Stomach smooth muscle (tissue), 2 donors: Measurements from ENCODE around the gene ACBD6.

Experiments used
- H3K27ac ChIP-seq: one replicate; pipeline ENCODE4 v1.7.0; 2013; ENCODE audit warnings: mild to moderate bottlenecking, low read length, inconsistent platforms
- H3K27me3 ChIP-seq, 2 donors: one replicate each; pipeline ENCODE4 v1.7.0; 2013; ENCODE audit warnings: low read length in 2 of 2; ENCODE audit not compliant: insufficient read depth in 2 of 2, control insufficient read depth in 1 of 2
- H3K36me3 ChIP-seq, 2 donors: one replicate each; pipeline ENCODE4 v1.7.0; 2013; ENCODE audit warnings: low read length in 2 of 2; ENCODE audit not compliant: control insufficient read depth in 2 of 2, insufficient read depth in 2 of 2
- H3K4me1 ChIP-seq: one replicate; pipeline ENCODE4 v1.7.0; 2013; ENCODE audit warnings: low read length; ENCODE audit not compliant: control insufficient read depth, insufficient read depth
- H3K4me3 ChIP-seq, 2 donors: one replicate each; pipeline ENCODE4 v1.7.0; 2013; ENCODE audit warnings: low read length in 2 of 2
- H3K9ac ChIP-seq, 2 donors: one replicate each; pipeline ENCODE4 v1.7.0; 2013; ENCODE audit warnings: low read length in 2 of 2, mild to moderate bottlenecking in 1 of 2
- H3K9me3 ChIP-seq, 2 donors: one replicate each; pipeline ENCODE4 v1.7.0; 2013; ENCODE audit warnings: low read length in 2 of 2; ENCODE audit not compliant: control insufficient read depth in 2 of 2
- donor health status: healthy.
- donor health status: Pancreatic carcinoma.

ACBD6 gene

DNA sequence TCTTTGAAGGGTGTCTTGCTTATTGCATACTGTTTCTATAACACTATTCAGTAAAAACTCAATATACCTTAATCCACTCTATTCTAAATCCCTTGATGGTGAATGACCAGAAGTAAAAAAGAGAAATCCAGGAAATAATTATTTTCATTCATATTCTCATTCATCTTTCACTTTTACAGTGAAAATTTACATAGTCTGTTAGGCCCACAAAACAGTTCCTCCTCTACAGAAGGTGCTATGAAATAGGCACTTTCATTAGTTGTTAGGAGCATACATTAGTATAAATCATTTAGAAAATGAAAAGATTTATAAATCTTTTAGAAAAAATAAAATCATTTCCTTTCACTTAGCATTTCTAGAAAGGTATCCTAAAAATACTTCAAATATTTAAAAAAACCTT is 157.2 kb downstream of the ACBD6 start:
- no peaks in the 10 kb centered on the region for H3K27me3 ChIP-seq
- no peaks in the 10 kb centered on the region for H3K36me3 ChIP-seq
- no peaks in the 10 kb centered on the region for H3K9me3 ChIP-seq
- no peak overlapping the region for H3K4me3 ChIP-seq
- no peaks in the 10 kb centered on the region for H3K4me1 ChIP-seq
- no peak overlapping the region for H3K9ac ChIP-seq
- H3K27ac ChIP-seq: no peak overlapping the region

DNA sequence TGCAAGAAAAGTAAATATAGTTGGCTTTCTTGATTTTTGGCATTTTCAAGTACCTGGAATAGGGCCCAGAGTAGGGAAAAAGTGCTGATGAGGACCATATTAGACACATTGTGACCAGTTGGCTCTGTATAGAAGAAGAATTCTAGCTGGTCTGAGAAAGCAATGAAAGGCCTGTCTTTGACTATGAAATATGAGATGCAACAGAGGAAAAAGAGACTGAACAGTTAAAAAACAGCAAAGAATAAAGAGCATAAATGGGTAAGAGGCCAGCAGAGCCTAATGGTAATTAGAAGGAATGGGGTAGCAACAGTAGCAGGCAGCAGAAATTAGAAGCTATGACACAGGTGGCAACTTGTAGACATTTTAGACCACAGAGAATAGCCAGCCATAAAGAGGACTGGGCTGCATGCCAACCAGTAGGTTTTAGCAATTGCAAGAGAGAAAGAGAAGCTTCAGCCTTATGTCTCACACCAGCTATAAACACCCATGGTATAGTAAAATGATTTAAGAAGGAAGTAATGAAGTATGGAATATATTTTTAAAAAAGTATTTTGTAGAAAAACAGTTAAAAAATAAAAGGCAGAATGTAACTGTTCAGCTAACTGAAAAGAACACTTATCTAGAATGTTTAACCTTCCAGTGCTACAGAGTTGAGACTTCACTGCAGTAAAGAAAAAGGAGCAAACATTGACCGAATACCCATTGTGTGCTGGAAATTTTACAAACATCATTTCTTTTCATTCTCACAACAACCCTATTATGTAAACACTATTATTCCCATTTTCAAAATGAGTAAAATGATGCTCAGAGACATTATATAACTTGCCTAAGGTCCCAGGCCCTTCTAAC is 158.2 kb downstream of the ACBD6 start:
- Histone ChIP-seq H3K9me3 (no peaks in the 10 kb centered on the region), H3K4me1 (no peaks in the 10 kb centered on the region), H3K9ac (no peak overlapping the region), H3K36me3 (no peaks in the 10 kb centered on the region), H3K4me3 (no peak overlapping the region), H3K27ac (no peak overlapping the region), H3K27me3 (no peaks in the 10 kb centered on the region)

DNA sequence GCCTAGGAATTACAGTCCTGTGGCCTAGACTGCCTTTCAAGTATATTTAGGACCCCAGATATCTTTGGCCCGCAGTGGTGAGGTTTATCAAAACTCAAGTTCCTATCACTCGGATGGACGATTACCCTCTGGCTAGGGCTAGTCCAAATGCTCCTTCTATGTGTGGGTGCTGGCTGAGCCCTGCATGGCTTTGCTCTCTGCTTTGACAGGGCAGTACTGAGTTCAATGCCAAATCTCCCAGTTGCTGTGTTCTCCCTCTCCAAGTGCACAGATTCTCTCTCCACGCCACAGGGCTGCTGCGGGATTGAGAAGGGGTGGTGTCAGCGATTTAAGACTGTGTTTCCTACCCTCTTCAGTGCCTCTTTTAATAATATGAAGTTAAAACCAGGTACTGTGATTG is 175.3 kb downstream of the ACBD6 start:
- H3K4me3 ChIP-seq: no peak overlapping the region

DNA sequence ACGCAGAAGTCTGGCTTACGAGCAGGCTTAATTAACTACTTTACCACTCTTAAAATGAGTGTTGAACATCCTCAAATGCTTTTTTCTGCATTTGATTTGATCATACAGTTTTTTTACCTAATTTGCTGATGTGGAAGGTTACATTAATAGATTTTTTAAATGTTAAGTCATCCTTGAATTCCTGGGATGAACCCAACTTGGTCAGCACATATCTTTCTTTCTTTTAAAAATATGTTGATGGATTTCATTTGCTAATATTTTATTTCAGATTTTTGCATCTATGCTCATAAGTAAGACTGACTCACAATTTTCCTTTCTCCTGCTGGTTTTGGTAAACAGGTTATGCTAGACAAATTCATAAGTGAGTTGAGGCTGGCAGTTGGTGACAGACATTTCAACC is 189.5 kb downstream of the ACBD6 start:
- peaks cover 0 to 3% of the 10 kb centered on the region in 2 donors for H3K36me3 ChIP-seq
- no peaks in the 10 kb centered on the region for H3K4me1 ChIP-seq
- no peaks in the 10 kb centered on the region for H3K27me3 ChIP-seq
- no peaks in the 10 kb centered on the region for H3K9me3 ChIP-seq
- no peak overlapping the region for H3K4me3 ChIP-seq
- no peak overlapping the region for H3K9ac ChIP-seq
- no peak overlapping the region for H3K27ac ChIP-seq

More for the DNA sequence above, 175.3 kb downstream of the ACBD6 start:
- Histone ChIP-seq H3K27me3 (no peaks in the 10 kb centered on the region), H3K36me3 (no peaks in the 10 kb centered on the region), H3K27ac (no peak overlapping the region), H3K9ac (no peak overlapping the region), H3K4me1 (no peaks in the 10 kb centered on the region), H3K9me3 (no peaks in the 10 kb centered on the region)

DNA sequence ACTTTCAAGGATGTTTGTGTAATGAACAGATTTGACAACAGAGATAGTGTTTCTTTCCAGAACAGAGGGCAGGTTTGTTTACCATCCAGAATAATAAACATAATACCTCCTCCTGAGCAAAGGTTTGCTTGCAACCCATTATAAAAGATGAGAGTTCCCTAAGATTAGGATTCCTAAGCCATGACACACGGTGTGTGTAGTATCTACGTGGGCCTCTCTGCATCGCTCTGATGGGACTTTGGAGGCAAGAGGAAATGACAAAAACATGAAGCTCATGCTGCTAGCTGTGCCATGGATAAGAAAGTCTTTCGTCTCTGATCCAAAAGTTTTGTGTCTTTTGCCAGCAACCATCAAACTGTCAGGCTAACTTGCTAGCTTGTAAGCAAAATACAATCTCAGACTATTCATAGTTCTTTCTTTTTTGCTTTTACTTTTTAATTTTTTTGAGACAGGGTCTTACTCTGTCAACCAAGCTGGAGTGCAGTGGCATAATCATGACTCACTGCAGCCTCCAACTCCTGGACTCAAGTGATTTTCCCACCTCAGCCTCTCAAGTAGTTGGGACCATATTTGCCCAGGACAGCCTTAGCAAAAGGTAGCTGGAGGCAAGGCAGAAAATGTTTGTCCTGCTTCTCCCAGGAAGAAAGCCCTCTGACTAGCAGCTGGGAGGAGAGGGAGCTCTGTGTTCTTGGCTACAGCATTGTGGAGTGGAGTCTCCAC is 191.2 kb downstream of the ACBD6 start:
- Histone ChIP-seq H3K27me3 (no peaks in the 10 kb centered on the region), H3K9me3 (no peaks in the 10 kb centered on the region), H3K9ac (no peak overlapping the region), H3K36me3 (peaks cover 0 to 3% of the 10 kb centered on the region in 2 donors), H3K4me3 (no peak overlapping the region), H3K4me1 (no peaks in the 10 kb centered on the region), H3K27ac (no peak overlapping the region)

DNA sequence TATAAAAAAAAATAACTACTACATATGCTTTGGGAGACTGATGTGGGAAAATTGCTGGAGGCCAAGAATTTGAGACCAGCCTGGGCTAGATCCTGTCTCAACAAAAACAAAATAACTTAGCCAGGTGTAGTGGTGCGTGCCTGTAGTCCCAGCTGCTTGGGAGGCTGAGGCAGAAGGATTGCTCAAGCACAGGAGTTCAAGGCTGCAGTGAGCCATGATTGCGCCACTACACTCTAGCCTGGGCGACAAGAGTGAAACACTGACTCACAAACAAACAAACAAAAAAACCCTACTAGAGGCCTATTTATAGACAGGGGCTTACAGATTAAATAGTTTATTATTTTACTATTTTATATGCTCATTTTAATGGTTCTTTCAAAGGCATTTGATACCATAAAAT is 192.3 kb downstream of the ACBD6 start:
- no peak overlapping the region for H3K9ac ChIP-seq
- no peak overlapping the region for H3K4me3 ChIP-seq
- H3K27me3 ChIP-seq: no peaks in the 10 kb centered on the region
- H3K36me3 ChIP-seq: peaks cover 0 to 3% of the 10 kb centered on the region in 2 donors
- H3K4me1 ChIP-seq: no peaks in the 10 kb centered on the region
- no peaks in the 10 kb centered on the region for H3K9me3 ChIP-seq
- H3K27ac ChIP-seq: no peak overlapping the region

DNA sequence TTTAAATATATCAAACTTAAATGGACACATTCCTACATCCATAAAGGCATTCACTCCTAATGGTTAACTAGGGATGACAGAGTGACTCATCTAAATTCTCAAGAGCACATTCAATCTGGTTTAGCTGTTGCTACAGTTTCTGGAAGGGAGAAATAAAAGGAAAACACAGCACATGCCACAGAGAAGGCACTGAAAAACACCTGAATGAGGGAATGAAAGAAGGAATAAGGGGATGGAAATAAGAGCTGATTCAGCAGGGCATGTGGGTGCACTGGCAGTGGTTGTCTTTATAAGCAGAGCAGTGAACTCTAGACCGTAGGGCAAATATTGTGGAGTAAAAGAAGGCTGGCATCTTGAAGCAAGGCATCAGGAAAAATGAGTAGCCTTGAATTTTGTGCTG is 193.0 kb downstream of the ACBD6 start:
- no peaks in the 10 kb centered on the region for H3K27me3 ChIP-seq
- no peak overlapping the region for H3K9ac ChIP-seq
- H3K36me3 ChIP-seq: peaks cover 0 to 3% of the 10 kb centered on the region in 2 donors
- H3K4me1 ChIP-seq: no peaks in the 10 kb centered on the region
- H3K9me3 ChIP-seq: no peaks in the 10 kb centered on the region
- no peak overlapping the region for H3K27ac ChIP-seq
- H3K4me3 ChIP-seq: no peak overlapping the region

DNA sequence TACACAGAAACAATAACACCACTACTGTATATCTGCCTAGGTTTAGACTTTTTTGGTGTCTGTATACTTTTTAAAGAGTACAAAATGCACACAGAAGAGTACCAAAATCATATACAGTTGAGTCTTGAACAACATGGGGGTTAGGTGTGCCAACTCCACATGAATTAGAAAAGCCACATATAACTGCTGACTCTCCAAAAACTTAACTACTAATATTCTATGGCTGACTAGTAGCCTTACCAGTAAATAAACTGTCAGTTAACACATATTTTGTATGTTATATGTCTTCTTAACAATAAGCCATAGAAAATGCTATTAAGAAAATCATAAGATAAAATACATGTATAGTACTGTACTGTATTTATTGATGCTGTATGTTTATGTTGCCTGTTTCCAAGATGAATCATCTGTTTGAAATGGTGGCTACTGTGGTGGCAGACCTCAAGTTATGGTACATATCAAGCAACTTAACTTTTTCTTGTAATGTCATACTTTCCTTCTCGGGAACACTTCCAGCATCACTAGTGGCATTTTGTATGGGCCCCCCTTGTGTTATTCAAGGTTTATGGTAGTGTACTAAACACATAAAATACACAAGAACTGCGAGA is 201.1 kb downstream of the ACBD6 start:
- Histone ChIP-seq H3K36me3 (no peaks in the 10 kb centered on the region), H3K27ac (no peak overlapping the region), H3K9ac (no peak overlapping the region)

DNA sequence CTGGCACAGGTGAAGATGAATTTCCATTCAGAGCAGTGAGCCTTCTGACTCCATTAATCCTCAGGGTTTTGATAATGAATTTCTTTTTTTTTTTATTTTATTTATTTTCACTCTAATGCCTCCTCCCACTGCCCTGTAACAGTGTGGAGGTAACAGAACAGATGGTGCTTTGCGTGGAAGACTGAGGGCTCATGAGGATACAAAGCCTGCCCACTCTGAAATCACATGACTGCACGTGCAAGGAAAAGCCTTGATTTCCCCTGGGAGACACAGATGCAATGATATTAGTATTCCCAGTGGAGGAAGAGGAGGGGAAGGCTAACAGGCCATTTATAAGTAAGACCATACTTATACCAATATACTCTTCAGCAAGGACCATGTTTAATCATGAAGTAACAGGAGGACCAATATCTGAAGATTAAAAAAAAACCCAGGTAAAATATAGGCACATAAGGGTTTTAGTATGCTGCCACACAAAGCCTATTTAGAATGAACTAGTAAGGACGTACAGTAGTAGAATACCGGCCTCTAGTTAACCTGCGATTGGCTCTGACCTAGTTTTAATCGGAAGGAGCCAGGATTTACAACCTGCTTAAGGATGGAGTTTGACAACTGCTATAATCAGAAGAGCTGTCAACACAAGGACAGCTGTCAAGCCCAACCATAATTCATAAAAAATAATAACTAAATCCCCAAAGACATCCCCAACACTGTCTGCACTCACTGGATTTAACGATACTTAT is 202.7 kb downstream of the ACBD6 start:
- Histone ChIP-seq H3K36me3 (no peaks in the 10 kb centered on the region), H3K4me3 (no peak overlapping the region), H3K9ac (no peak overlapping the region), H3K27ac (no peak overlapping the region), H3K4me1 (no peaks in the 10 kb centered on the region), H3K27me3 (no peaks in the 10 kb centered on the region), H3K9me3 (no peaks in the 10 kb centered on the region)

More for the DNA sequence above, 201.1 kb downstream of the ACBD6 start:
- Histone ChIP-seq H3K4me1 (no peaks in the 10 kb centered on the region), H3K27me3 (no peaks in the 10 kb centered on the region), H3K9me3 (no peaks in the 10 kb centered on the region), H3K4me3 (no peak overlapping the region)

DNA sequence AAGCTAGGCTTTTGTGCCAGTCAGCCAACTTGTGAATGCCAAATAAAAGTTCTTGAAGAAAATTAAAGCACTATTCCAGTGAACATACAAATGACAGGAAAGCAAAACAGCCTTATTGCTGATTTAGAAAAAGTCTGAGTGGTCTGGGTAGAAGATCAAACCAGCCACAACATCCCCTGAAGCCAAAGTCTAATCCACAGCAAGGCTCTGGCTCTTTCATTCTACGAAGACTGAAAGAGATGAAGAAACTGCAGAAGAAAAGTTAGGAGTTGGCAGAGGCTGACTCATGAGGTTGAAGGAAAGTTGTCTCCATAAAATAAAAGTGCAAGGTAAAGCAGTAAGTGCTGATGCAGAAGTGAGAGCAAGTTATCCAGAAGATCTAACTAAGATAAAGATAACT is 206.4 kb downstream of the ACBD6 start:
- no peak overlapping the region for H3K4me3 ChIP-seq
- no peaks in the 10 kb centered on the region for H3K9me3 ChIP-seq
- no peaks in the 10 kb centered on the region for H3K27me3 ChIP-seq
- H3K9ac ChIP-seq: no peak overlapping the region
- no peaks in the 10 kb centered on the region for H3K36me3 ChIP-seq
- no peak overlapping the region for H3K27ac ChIP-seq
- H3K4me1 ChIP-seq: no peaks in the 10 kb centered on the region
